Activated CD4-positive, alpha-beta memory T cell treated with anti-CD3 and anti-CD28 coated beads for 36 hours (primary cell): Measurements from ENCODE around the gene PPP6C. TPM values are rescaled to one million over a fixed set of nuclear protein-coding genes. Genes with fewer than 3 reads are reported as not detected.
"Not testable (repeated sequence)": the region's sequence is repeated elsewhere in the genome, so short reads cannot be mapped to it uniquely, and the experiment has no call there.

ENCODE experiments used
- CTCF ChIA-PET: fragments of 350-600 bp; sonication (Branson Sonifier 250); formaldehyde crosslinking; loops from one replicate; lab custom pipeline; 2021; ENCODE audit warnings: antibody characterized with exemption, inconsistent platforms; lab: Charles Lee
- POLR2A ChIA-PET: fragments of 350-600 bp; sonication (Branson Sonifier 250); formaldehyde crosslinking; loops from one replicate; lab custom pipeline; 2021; ENCODE audit warnings: antibody characterized with exemption; lab: Charles Lee
- DNase-seq: peaks from one replicate; pipeline ENCODE4 v3.0.0-alpha.2; 2020
- H3K27ac Mint-ChIP-seq: one replicate; pipeline ENCODE4 v1.8.0; 2021; ENCODE audit warnings: mixed read lengths
- H3K27me3 Mint-ChIP-seq: one replicate; pipeline ENCODE4 v1.8.0; 2021; ENCODE audit warnings: mixed read lengths
- H3K36me3 Mint-ChIP-seq: one replicate; pipeline ENCODE4 v1.8.0; 2021; ENCODE audit warnings: mixed read lengths
- H3K4me1 Mint-ChIP-seq: one replicate; pipeline ENCODE4 v1.8.0; 2021; ENCODE audit warnings: low read depth, mixed read lengths
- H3K4me3 Mint-ChIP-seq: one replicate; pipeline ENCODE4 v1.8.0; 2021; ENCODE audit warnings: mild to moderate bottlenecking, mixed read lengths
- H3K9me3 Mint-ChIP-seq: one replicate; pipeline ENCODE4 v1.8.0; 2021; ENCODE audit warnings: mixed read lengths
- intact Hi-C: fragments of 100-400 bp; cut with micrococcal nuclease; formaldehyde crosslinking; loops from one replicate; pipeline ENCODE4 v1.15.1; 2023
- total RNA-seq, 2 experiments: library from RNA; stranded (reverse); gene quantifications; one replicate each; pipeline ENCODE4 v1.2.3, GENCODE V29; 2021

Gene PPP6C
- total RNA-seq, 2 experiments from 2014 or later, result 46.7 to 47.4 TPM

GRCh38 chr9:125137200-125137599 lies 52.4 kb downstream of the PPP6C start:
- no peak overlapping the region for H3K4me3 Mint-ChIP-seq
- DNase-seq, result no peak
- peaks cover 26% of the 10 kb centered on the region for H3K4me1 Mint-ChIP-seq
- peaks cover 9% of the 10 kb centered on the region for H3K9me3 Mint-ChIP-seq
- H3K36me3 Mint-ChIP-seq, result peaks cover 10% of the 10 kb centered on the region
- ChIA-PET CTCF (no interaction called here), POLR2A (no interaction called here)
- H3K27ac Mint-ChIP-seq, result no peak overlapping the region
- intact Hi-C loops, result no loop called here
- no peaks in the 10 kb centered on the region for H3K27me3 Mint-ChIP-seq

GRCh38 chr9:125134976-125135375 lies 54.6 kb downstream of the PPP6C start:
- Mint-ChIP-seq H3K27me3 (no peaks in the 10 kb centered on the region), H3K4me1 (peaks cover 21% of the 10 kb centered on the region), H3K9me3 (peaks cover 9% of the 10 kb centered on the region), H3K36me3 (peaks cover 9% of the 10 kb centered on the region), H3K27ac (no peak overlapping the region), H3K4me3 (no peak overlapping the region)
- no peak for DNase-seq
- ChIA-PET CTCF (no interaction called here), POLR2A (no interaction called here)
- intact Hi-C loops, result loop anchor here (1.0 to 5.0 kb wide), 5 partner anchors 8 to 265 kb away; partner anchors contain the start of gene SCAI

GRCh38 chr9:125133403-125134329 lies 55.9 kb downstream of the PPP6C start:
- peaks cover 4% of the 10 kb centered on the region for H3K36me3 Mint-ChIP-seq
- H3K4me1 Mint-ChIP-seq, result peaks cover 18% of the 10 kb centered on the region
- no peaks in the 10 kb centered on the region for H3K27me3 Mint-ChIP-seq
- ChIA-PET CTCF (no interaction called here), POLR2A (interaction anchor here (0.6 kb wide), 1 partner anchor 8 kb away, joined by 3 read pairs; no protein-coding TSS in a partner anchor)
- intact Hi-C loops, result loop anchor here (1.0 to 5.0 kb wide), 5 partner anchors 7 to 263 kb away; partner anchors contain the start of gene SCAI
- H3K27ac Mint-ChIP-seq, result peak overlapping the region; percentile 84
- DNase-seq, result peak; percentile 26
- H3K4me3 Mint-ChIP-seq, result no peak overlapping the region
- H3K9me3 Mint-ChIP-seq, result peaks cover 9% of the 10 kb centered on the region

GRCh38 chr9:125131778-125132177 lies 57.8 kb downstream of the PPP6C start:
- no peak for DNase-seq
- H3K27me3 Mint-ChIP-seq, result no peaks in the 10 kb centered on the region
- ChIA-PET CTCF (interaction anchor here (0.6 to 1.5 kb wide), 2 partner anchors 22 to 410 kb away, joined by 3 read pairs; no protein-coding TSS in a partner anchor), POLR2A (no interaction called here)
- H3K4me3 Mint-ChIP-seq, result no peak overlapping the region
- H3K27ac Mint-ChIP-seq, result no peak overlapping the region
- intact Hi-C loops, result loop anchor here (5.0 kb wide), 1 partner anchor 44 kb away; no protein-coding TSS in a partner anchor
- peaks cover 9% of the 10 kb centered on the region for H3K9me3 Mint-ChIP-seq
- peaks cover 4% of the 10 kb centered on the region for H3K36me3 Mint-ChIP-seq
- peaks cover 23% of the 10 kb centered on the region for H3K4me1 Mint-ChIP-seq

GRCh38 chr9:125126019-125126746 lies 63.4 kb downstream of the PPP6C start:
- intact Hi-C loops, result loop anchor here (1.0 kb wide), 1 partner anchor 8 kb away; no protein-coding TSS in a partner anchor

GRCh38 chr9:125125523-125125922 lies 64.1 kb downstream of the PPP6C start:
- ChIA-PET POLR2A (interaction anchor here (0.7 kb wide), 1 partner anchor 8 kb away, joined by 3 read pairs; no protein-coding TSS in a partner anchor), CTCF (interaction anchor here (0.7 to 3.5 kb wide), 4 partner anchors 18 to 550 kb away, joined by 5 to 20 read pairs (median 5); partner anchors contain the start of gene SCAI)
- DNase-seq, result no peak
- Mint-ChIP-seq H3K9me3 (no peaks in the 10 kb centered on the region), H3K4me3 (no peak overlapping the region), H3K36me3 (peaks cover 2% of the 10 kb centered on the region), H3K27ac (peak overlapping the region; percentile 92), H3K27me3 (no peaks in the 10 kb centered on the region), H3K4me1 (peaks cover 31% of the 10 kb centered on the region)
- intact Hi-C loops, result no loop called here

More at GRCh38 chr9:125126019-125126746, 63.4 kb downstream of the PPP6C start:
- Mint-ChIP-seq H3K9me3 (no peaks in the 10 kb centered on the region), H3K27me3 (no peaks in the 10 kb centered on the region), H3K36me3 (peaks cover 2% of the 10 kb centered on the region), H3K27ac (peak overlapping the region; percentile 92), H3K4me1 (peaks cover 25% of the 10 kb centered on the region), H3K4me3 (peak overlapping the region; percentile 30)
- DNase-seq, result peak; percentile 91
- ChIA-PET POLR2A (interaction anchor here (0.7 kb wide), 1 partner anchor 8 kb away, joined by 3 read pairs; no protein-coding TSS in a partner anchor), CTCF (interaction anchor here (0.6 to 3.5 kb wide), 6 partner anchors 17 to 551 kb away, joined by 3 to 20 read pairs (median 5); partner anchors contain the start of gene SCAI)

- H3K4me1 Mint-ChIP-seq, result peaks cover 22% of the 10 kb centered on the region
- H3K9me3 Mint-ChIP-seq, result no peaks in the 10 kb centered on the region
- intact Hi-C loops, result loop anchor here (1.0 kb wide), 1 partner anchor 13 kb away; no protein-coding TSS in a partner anchor
- H3K27ac Mint-ChIP-seq, result peak overlapping the region; percentile 51
- ChIA-PET CTCF (no interaction called here), POLR2A (no interaction called here)
- H3K4me3 Mint-ChIP-seq, result no peak overlapping the region
- no peak for DNase-seq
- no peaks in the 10 kb centered on the region for H3K27me3 Mint-ChIP-seq
- peaks cover 6% of the 10 kb centered on the region for H3K36me3 Mint-ChIP-seq
Observed at GRCh38 chr9:125121146-125121545, 68.5 kb downstream of the PPP6C start.

- Mint-ChIP-seq H3K27me3 (no peaks in the 10 kb centered on the region), H3K27ac (no peak overlapping the region), H3K4me1 (peaks cover 12% of the 10 kb centered on the region), H3K9me3 (no peaks in the 10 kb centered on the region), H3K36me3 (peaks cover 5% of the 10 kb centered on the region), H3K4me3 (no peak overlapping the region)
- no peak for DNase-seq
- ChIA-PET POLR2A (no interaction called here), CTCF (no interaction called here)
- intact Hi-C loops, result no loop called here
Observed at GRCh38 chr9:125119643-125120286, 69.8 kb downstream of the PPP6C start.

- POLR2A ChIA-PET, H3K27me3 Mint-ChIP-seq, H3K9me3 Mint-ChIP-seq, H3K27ac Mint-ChIP-seq, H3K4me3 Mint-ChIP-seq, intact Hi-C loops, CTCF ChIA-PET, DNase-seq, H3K36me3 Mint-ChIP-seq: not testable (repeated sequence)
- H3K4me1 Mint-ChIP-seq, result peaks cover 12% of the 10 kb centered on the region
Observed at GRCh38 chr9:125118696-125119095, 70.9 kb downstream of the PPP6C start.

GRCh38 chr9:125114503-125114902 lies 75.1 kb downstream of the PPP6C start:
- H3K4me3 Mint-ChIP-seq, POLR2A ChIA-PET, H3K27me3 Mint-ChIP-seq, H3K27ac Mint-ChIP-seq, CTCF ChIA-PET, H3K4me1 Mint-ChIP-seq, DNase-seq, intact Hi-C loops: not testable (repeated sequence)
- Mint-ChIP-seq H3K9me3 (peaks cover 13% of the 10 kb centered on the region), H3K36me3 (peaks cover 22% of the 10 kb centered on the region)

GRCh38 chr9:125110464-125110863 lies 79.1 kb downstream of the PPP6C start:
- no peak for DNase-seq
- Mint-ChIP-seq H3K4me3 (no peak overlapping the region), H3K27me3 (no peaks in the 10 kb centered on the region), H3K9me3 (peaks cover 13% of the 10 kb centered on the region), H3K4me1 (no peaks in the 10 kb centered on the region), H3K36me3 (peaks cover 18% of the 10 kb centered on the region), H3K27ac (no peak overlapping the region)
- POLR2A ChIA-PET, result no interaction called here
- intact Hi-C loops, result no loop called here
- CTCF ChIA-PET, result interaction anchor here (1.5 kb wide), 1 partner anchor 21 kb away, joined by 3 read pairs; no protein-coding TSS in a partner anchor
